ENCODE measurements around the gene URAD.
"Not testable (repeated sequence)": the region's sequence is repeated elsewhere in the genome, so short reads cannot be mapped to it uniquely, and the experiment has no call there.

URAD gene

GRCh38 chr13:28022848-28023518, 34.5 kb upstream of the URAD start:
- Histone ChIP-seq H3K27me3 (ENCODE audit: insufficient read depth, low read length) (peaks cover 14% of the 10 kb centered on the region), H3K4me3 (ENCODE audit: low read depth, low read length) (no peak overlapping the region), H3K79me2 (ENCODE audit: control insufficient read depth, insufficient read depth, low read length, unreplicated experiment) (no peaks in the 10 kb centered on the region), H3K36me3 (ENCODE audit: insufficient read depth, low read length) (no peaks in the 10 kb centered on the region), H3K27ac (ENCODE audit: low read depth, low read length) (no peak overlapping the region), H3K4me1 (ENCODE audit: control insufficient read depth, insufficient read depth, low read length, unreplicated experiment) (peaks cover 9% of the 10 kb centered on the region), H2AFZ (ENCODE audit: low read length, unreplicated experiment) (no peak overlapping the region)

GRCh38 chr13:28014301-28014700, 25.8 kb upstream of the URAD start:
- H3K79me2 ChIP-seq (ENCODE audit: control insufficient read depth, insufficient read depth, low read length, unreplicated experiment) = no peaks in the 10 kb centered on the region
- H3K4me3 ChIP-seq (ENCODE audit: low read depth, low read length) = no peak overlapping the region
- no peak overlapping the region for H3K27ac ChIP-seq (ENCODE audit: low read depth, low read length)
- no peak overlapping the region for H2AFZ ChIP-seq (ENCODE audit: low read length, unreplicated experiment)
- no peaks in the 10 kb centered on the region for H3K4me1 ChIP-seq (ENCODE audit: control insufficient read depth, insufficient read depth, low read length, unreplicated experiment)
- no peaks in the 10 kb centered on the region for H3K36me3 ChIP-seq (ENCODE audit: insufficient read depth, low read length)
- H3K27me3 ChIP-seq (ENCODE audit: insufficient read depth, low read length) = peaks cover 61% of the 10 kb centered on the region

GRCh38 chr13:28013482-28013881, 25.0 kb upstream of the URAD start:
- no peak overlapping the region for H3K27ac ChIP-seq (ENCODE audit: low read depth, low read length)
- no peaks in the 10 kb centered on the region for H3K79me2 ChIP-seq (ENCODE audit: control insufficient read depth, insufficient read depth, low read length, unreplicated experiment)
- no peak overlapping the region for H3K4me3 ChIP-seq (ENCODE audit: low read depth, low read length)
- H2AFZ ChIP-seq (ENCODE audit: low read length, unreplicated experiment) = no peak overlapping the region
- peaks cover 65% of the 10 kb centered on the region for H3K27me3 ChIP-seq (ENCODE audit: insufficient read depth, low read length)
- no peaks in the 10 kb centered on the region for H3K4me1 ChIP-seq (ENCODE audit: control insufficient read depth, insufficient read depth, low read length, unreplicated experiment)
- no peaks in the 10 kb centered on the region for H3K36me3 ChIP-seq (ENCODE audit: insufficient read depth, low read length)

- Histone ChIP-seq H3K4me1 (ENCODE audit: control insufficient read depth, insufficient read depth, low read length, unreplicated experiment) (no peaks in the 10 kb centered on the region), H3K4me3 (ENCODE audit: low read depth, low read length) (no peak overlapping the region), H2AFZ (ENCODE audit: low read length, unreplicated experiment) (no peak overlapping the region), H3K27me3 (ENCODE audit: insufficient read depth, low read length) (peaks cover 65% of the 10 kb centered on the region), H3K36me3 (ENCODE audit: insufficient read depth, low read length) (no peaks in the 10 kb centered on the region), H3K79me2 (ENCODE audit: control insufficient read depth, insufficient read depth, low read length, unreplicated experiment) (no peaks in the 10 kb centered on the region), H3K27ac (ENCODE audit: low read depth, low read length) (no peak overlapping the region)
Observed at GRCh38 chr13:28012896-28013295, 24.4 kb upstream of the URAD start.

GRCh38 chr13:28012383-28012782, 23.9 kb upstream of the URAD start:
- H3K27ac ChIP-seq (ENCODE audit: low read depth, low read length) = no peak overlapping the region
- no peak overlapping the region for H2AFZ ChIP-seq (ENCODE audit: low read length, unreplicated experiment)
- H3K36me3 ChIP-seq (ENCODE audit: insufficient read depth, low read length) = no peaks in the 10 kb centered on the region
- peaks cover 65% of the 10 kb centered on the region for H3K27me3 ChIP-seq (ENCODE audit: insufficient read depth, low read length)
- H3K4me1 ChIP-seq (ENCODE audit: control insufficient read depth, insufficient read depth, low read length, unreplicated experiment) = no peaks in the 10 kb centered on the region
- H3K79me2 ChIP-seq (ENCODE audit: control insufficient read depth, insufficient read depth, low read length, unreplicated experiment) = no peaks in the 10 kb centered on the region
- no peak overlapping the region for H3K4me3 ChIP-seq (ENCODE audit: low read depth, low read length)

GRCh38 chr13:28010046-28010445, 21.6 kb upstream of the URAD start:
- Histone ChIP-seq H3K4me3 (ENCODE audit: low read depth, low read length) (no peak overlapping the region), H3K36me3 (ENCODE audit: insufficient read depth, low read length) (no peaks in the 10 kb centered on the region), H2AFZ (ENCODE audit: low read length, unreplicated experiment) (no peak overlapping the region), H3K27me3 (ENCODE audit: insufficient read depth, low read length) (peaks cover 49% of the 10 kb centered on the region), H3K27ac (ENCODE audit: low read depth, low read length) (no peak overlapping the region), H3K4me1 (ENCODE audit: control insufficient read depth, insufficient read depth, low read length, unreplicated experiment) (no peaks in the 10 kb centered on the region), H3K79me2 (ENCODE audit: control insufficient read depth, insufficient read depth, low read length, unreplicated experiment) (no peaks in the 10 kb centered on the region)

- not testable (repeated sequence) for H3K4me1 ChIP-seq (ENCODE audit: control insufficient read depth, insufficient read depth, low read length, unreplicated experiment); H3K4me3 ChIP-seq (ENCODE audit: low read depth, low read length); H3K79me2 ChIP-seq (ENCODE audit: control insufficient read depth, insufficient read depth, low read length, unreplicated experiment); H3K36me3 ChIP-seq (ENCODE audit: insufficient read depth, low read length); H3K27ac ChIP-seq (ENCODE audit: low read depth, low read length); H2AFZ ChIP-seq (ENCODE audit: low read length, unreplicated experiment)
- H3K27me3 ChIP-seq (ENCODE audit: insufficient read depth, low read length) = peaks cover 21% of the 10 kb centered on the region
Observed at GRCh38 chr13:28005016-28005415, 16.5 kb upstream of the URAD start.

GRCh38 chr13:28002886-28003698, 14.6 kb upstream of the URAD start:
- Histone ChIP-seq H3K4me1 (ENCODE audit: control insufficient read depth, insufficient read depth, low read length, unreplicated experiment) (no peaks in the 10 kb centered on the region), H3K4me3 (ENCODE audit: low read depth, low read length) (no peak overlapping the region), H2AFZ (ENCODE audit: low read length, unreplicated experiment) (no peak overlapping the region), H3K36me3 (ENCODE audit: insufficient read depth, low read length) (no peaks in the 10 kb centered on the region), H3K27me3 (ENCODE audit: insufficient read depth, low read length) (peaks cover 9% of the 10 kb centered on the region; the same call in 1 of the 2 replicates), H3K27ac (ENCODE audit: low read depth, low read length) (no peak overlapping the region), H3K79me2 (ENCODE audit: control insufficient read depth, insufficient read depth, low read length, unreplicated experiment) (no peaks in the 10 kb centered on the region)

- Histone ChIP-seq H3K79me2 (ENCODE audit: control insufficient read depth, insufficient read depth, low read length, unreplicated experiment) (no peaks in the 10 kb centered on the region), H3K4me3 (ENCODE audit: low read depth, low read length) (no peak overlapping the region), H3K27ac (ENCODE audit: low read depth, low read length) (no peak overlapping the region), H3K36me3 (ENCODE audit: insufficient read depth, low read length) (no peaks in the 10 kb centered on the region), H3K4me1 (ENCODE audit: control insufficient read depth, insufficient read depth, low read length, unreplicated experiment) (no peaks in the 10 kb centered on the region), H2AFZ (ENCODE audit: low read length, unreplicated experiment) (no peak overlapping the region), H3K27me3 (ENCODE audit: insufficient read depth, low read length) (peaks cover 9% of the 10 kb centered on the region; the same call in 1 of the 2 replicates)
Observed at GRCh38 chr13:28001837-28002473, 13.5 kb upstream of the URAD start.

- H3K27me3 ChIP-seq (ENCODE audit: insufficient read depth, low read length) = peaks cover 9% of the 10 kb centered on the region; the same call in 1 of the 2 replicates
- no peak overlapping the region for H3K27ac ChIP-seq (ENCODE audit: low read depth, low read length)
- no peaks in the 10 kb centered on the region for H3K4me1 ChIP-seq (ENCODE audit: control insufficient read depth, insufficient read depth, low read length, unreplicated experiment)
- H3K79me2 ChIP-seq (ENCODE audit: control insufficient read depth, insufficient read depth, low read length, unreplicated experiment) = no peaks in the 10 kb centered on the region
- no peak overlapping the region for H3K4me3 ChIP-seq (ENCODE audit: low read depth, low read length)
- no peak overlapping the region for H2AFZ ChIP-seq (ENCODE audit: low read length, unreplicated experiment)
- H3K36me3 ChIP-seq (ENCODE audit: insufficient read depth, low read length) = no peaks in the 10 kb centered on the region
Observed at GRCh38 chr13:28001049-28001448, 12.6 kb upstream of the URAD start.

Measured in ACC112 (cell line).